Stimulated activated CD4-positive, alpha-beta T cell treated with anti-CD3 and anti-CD28 coated beads, TNF-alpha, amount 100 ng/mL, for 48 hours (primary cell): ENCODE results near the gene THAP3.

Experiments
- DNase-seq, 3 donors: peaks; one replicate each; pipeline ENCODE4 v3.0.0-alpha.2; 2020; ENCODE audit warnings: low read depth in 3 of 3

The THAP3 gene

GRCh38 chr1:6624710-6625583, at the start of gene THAP3:
THAP3 (plus strand) TSS chr1:6624868; CDS start chr1:6625219, 351 bp downstream.
- peak; percentile 75 to 91 (median 75) for DNase-seq

- no peak for DNase-seq
Observed at GRCh38 chr1:6577831-6578525, 46.7 kb upstream of the THAP3 start.

- no peak for DNase-seq
Observed at GRCh38 chr1:6578624-6579373, 45.9 kb upstream of the THAP3 start.

GRCh38 chr1:6579374-6580118, 45.1 kb upstream of the THAP3 start, which contains the start of gene ZBTB48:
ZBTB48 (plus strand) TSS chr1:6579994; CDS start chr1:6580610, 616 bp downstream.
- peak; percentile 93 to 96 (median 95) for DNase-seq

- DNase-seq, result no peak
Observed at GRCh38 chr1:6580119-6580592, 44.5 kb upstream of the THAP3 start.

GRCh38 chr1:6580593-6581409, 43.9 kb upstream of the THAP3 start:
- no peak for DNase-seq

GRCh38 chr1:6581561-6582305, 42.9 kb upstream of the THAP3 start:
- DNase-seq, result no peak

- DNase-seq, result no peak
Observed at GRCh38 chr1:6582370-6582769, 42.3 kb upstream of the THAP3 start.

- no peak for DNase-seq
Observed at GRCh38 chr1:6584126-6585080, 40.3 kb upstream of the THAP3 start.

GRCh38 chr1:6585081-6585722, 39.5 kb upstream of the THAP3 start:
- no peak for DNase-seq

- no peak for DNase-seq
Observed at GRCh38 chr1:6585841-6586240, 38.8 kb upstream of the THAP3 start.

GRCh38 chr1:6586404-6586816, 38.3 kb upstream of the THAP3 start:
- DNase-seq, result no peak

GRCh38 chr1:6587261-6588005, 37.2 kb upstream of the THAP3 start:
- DNase-seq, result no peak

GRCh38 chr1:6588128-6588892, 36.4 kb upstream of the THAP3 start:
- DNase-seq, result no peak

GRCh38 chr1:6588893-6589520, 35.7 kb upstream of the THAP3 start:
- DNase-seq, result no peak

- no peak for DNase-seq
Observed at GRCh38 chr1:6590046-6590445, 34.6 kb upstream of the THAP3 start.
